NOMO-1 (cell line): ENCODE results near the gene CALML4.

Experiments used
- DNase-seq, 2 experiments: peaks; one replicate each; lab custom pipeline; 2025; ENCODE audit not compliant: unreplicated experiment in 2 of 2; lab: John Stamatoyannopoulos, UW

The CALML4 gene

DNA sequence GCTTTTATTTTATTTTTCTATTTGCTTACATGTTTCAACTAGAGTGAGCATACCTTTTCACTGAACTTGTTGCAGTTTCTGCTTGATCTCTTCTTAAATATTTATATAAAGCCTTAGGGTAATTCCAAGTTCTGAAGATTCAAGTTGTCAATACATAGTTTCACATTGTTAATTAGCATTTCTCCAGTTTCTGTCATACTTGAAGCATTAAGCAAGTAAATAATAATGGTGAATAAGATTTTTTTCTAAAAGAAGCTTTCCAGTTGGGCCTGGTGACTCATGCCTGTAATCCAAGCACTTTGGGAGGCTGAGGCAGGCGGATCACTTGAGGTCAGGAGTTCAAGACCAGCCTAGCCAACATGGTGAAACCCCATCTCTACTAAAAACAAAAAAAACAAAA, 53.9 kb downstream of the CALML4 start:
- DNase-seq = no peak

- DNase-seq = no peak
Observed at GRCh38 chr15:68150187-68150586, 54.9 kb downstream of the CALML4 start.

DNA sequence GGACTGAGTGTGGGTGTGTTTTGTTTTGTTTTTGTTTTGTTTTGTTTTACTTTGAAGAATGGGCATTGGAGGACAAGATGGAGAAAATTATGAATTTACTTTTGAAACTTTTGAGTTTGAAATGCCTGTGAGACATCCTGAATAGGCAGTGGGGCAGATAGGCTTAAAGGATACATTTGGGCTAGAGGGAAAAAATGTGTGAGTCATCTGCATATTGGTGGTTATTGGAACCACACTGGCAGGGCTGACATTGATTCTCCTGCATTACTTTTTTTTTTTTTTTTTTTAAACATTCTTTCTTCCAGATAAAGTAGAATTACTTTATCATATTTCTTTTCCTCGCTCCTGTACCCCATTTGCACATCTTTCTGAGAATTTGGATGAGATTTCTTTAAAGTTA, 56.1 kb downstream of the CALML4 start:
- DNase-seq = no peak

GRCh38 chr15:68148039-68148438, 57.1 kb downstream of the CALML4 start:
- DNase-seq = no peak

DNA sequence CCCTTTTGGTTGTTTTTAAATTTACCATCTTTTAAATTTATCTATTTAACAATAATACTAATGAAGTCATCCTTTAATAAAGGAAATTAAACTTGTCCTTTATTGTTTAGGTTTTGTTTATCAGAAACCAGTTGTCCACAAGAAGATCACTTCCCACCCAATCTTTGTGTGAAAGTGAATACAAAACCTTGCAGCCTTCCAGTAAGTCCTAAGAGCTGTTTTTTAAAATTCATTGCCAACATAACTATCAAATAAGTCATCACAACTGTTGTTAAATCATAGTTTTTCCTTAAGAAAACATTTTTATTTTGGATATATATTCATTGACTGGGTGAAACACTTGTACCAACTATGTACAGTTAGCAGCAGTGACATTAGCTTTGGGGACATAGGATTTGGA, 59.4 kb downstream of the CALML4 start:
- DNase-seq = no peak

DNA sequence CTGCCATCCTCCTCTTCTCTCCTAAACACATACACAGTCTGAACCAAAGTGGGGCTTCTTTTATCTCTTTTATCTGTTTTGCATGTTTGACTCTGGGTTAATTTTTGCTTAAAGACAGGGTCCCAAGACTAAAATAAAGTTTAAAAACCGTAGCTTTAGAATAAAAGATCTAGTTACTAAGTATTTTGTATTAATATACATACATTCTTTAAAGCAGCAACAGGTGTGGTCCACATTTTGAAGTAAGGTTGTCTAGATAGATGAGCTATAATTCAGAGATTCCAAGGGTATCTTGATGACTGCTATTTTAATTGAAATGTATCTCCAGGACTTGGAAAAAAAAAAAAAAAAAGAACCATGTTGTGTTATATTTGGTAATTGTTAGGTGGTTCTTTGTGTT, 61.3 kb downstream of the CALML4 start:
- DNase-seq = no peak

GRCh38 chr15:68143129-68143528, 62.0 kb downstream of the CALML4 start:
- DNase-seq = no peak
